GM15510 (cell line): ENCODE measurements around the gene AMELY.

Source experiments
- POLR2A ChIP-seq: IDR thresholded peaks from 3 replicates; pipeline ENCODE4 v1.6.1; 2011; ENCODE audit warnings: borderline replicate concordance; ENCODE audit not compliant: insufficient read length; ENCODE audit errors: extremely low read depth

AMELY gene

GRCh38 chrY:6894496-6894895 is 17.1 kb downstream of the AMELY start:
- no peak for TF ChIP-seq POLR2A

GRCh38 chrY:6849384-6849783 is 62.2 kb downstream of the AMELY start:
- TF ChIP-seq POLR2A: no peak
